Measurements from ENCODE around the gene RNF32. TPM values are rescaled to one million over a fixed set of nuclear protein-coding genes. Genes with fewer than 3 reads are reported as not detected.
"Not testable (repeated sequence)": the region's sequence is repeated elsewhere in the genome, so short reads cannot be mapped to it uniquely, and the experiment has no call there.

Gene RNF32
- polyA plus RNA-seq, 6 donors from 2014 or later, result 1.3 to 3.4 (median 2.8) TPM; not detected in 1

- ATAC-seq (ENCODE audit: low read depth in 2 of 2) (no peak), DNase-seq (no peak)
- peaks cover 0 to 7% (median 0%) of the 10 kb centered on the region in 3 donors for H3K27me3 Mint-ChIP-seq
- H3K4me3 Mint-ChIP-seq, result peak overlapping the region in 6 of 8 donors; percentile 53 to 94 (median 84)
- peaks cover 16 to 30% (median 22%) of the 10 kb centered on the region in 3 donors for H3K4me1 Mint-ChIP-seq
- H3K27ac Mint-ChIP-seq, result peak overlapping the region in 1 of 6 donors; percentile 82
- peaks cover 0 to 6% of the 10 kb centered on the region in 2 donors for H3K36me3 Mint-ChIP-seq
- peaks cover 0 to 6% (median 0%) of the 10 kb centered on the region in 7 donors for H3K9me3 Mint-ChIP-seq
These were observed 2.0 kb upstream of the RNF32 start for GRCh38 chr7:156638443-156639077.

GRCh38 chr7:156639426-156640256, 933 bp upstream of the RNF32 start:
- Mint-ChIP-seq H3K27ac (peak overlapping the region; percentile 92 to 98 (median 95)), H3K4me3 (peak overlapping the region; percentile 81 to 94 (median 90)), H3K4me1 (peaks cover 16 to 26% (median 22%) of the 10 kb centered on the region in 3 donors), H3K36me3 (peaks cover 0 to 6% of the 10 kb centered on the region in 2 donors), H3K9me3 (peaks cover 0 to 6% (median 0%) of the 10 kb centered on the region in 7 donors), H3K27me3 (peaks cover 0 to 14% (median 0%) of the 10 kb centered on the region in 3 donors)
- DNase-seq (no peak), ATAC-seq (ENCODE audit: low read depth in 2 of 2) (no peak)

- Mint-ChIP-seq H3K4me1 (peaks cover 13 to 25% (median 22%) of the 10 kb centered on the region in 3 donors), H3K36me3 (peaks cover 0 to 6% of the 10 kb centered on the region in 2 donors), H3K4me3 (peak overlapping the region; percentile 81 to 96 (median 92)), H3K27ac (peak overlapping the region; percentile 93 to 99 (median 96)), H3K9me3 (peaks cover 0 to 6% (median 0%) of the 10 kb centered on the region in 7 donors), H3K27me3 (peaks cover 0 to 16% (median 5%) of the 10 kb centered on the region in 3 donors)
- ATAC-seq (ENCODE audit: low read depth in 2 of 2) (peak; percentile 59 to 64), DNase-seq (no peak)
These were observed 443 bp downstream of the RNF32 start for GRCh38 chr7:156640949-156641485.

- ATAC-seq (ENCODE audit: low read depth in 2 of 2) (no peak), DNase-seq (no peak)
- peaks cover 0 to 3% of the 10 kb centered on the region in 2 donors for H3K36me3 Mint-ChIP-seq
- no peak overlapping the region for H3K27ac Mint-ChIP-seq
- H3K4me1 Mint-ChIP-seq, result peaks cover 11 to 22% (median 22%) of the 10 kb centered on the region in 3 donors
- H3K27me3 Mint-ChIP-seq, result peaks cover 0 to 19% (median 8%) of the 10 kb centered on the region in 3 donors
- peaks cover 0 to 8% (median 0%) of the 10 kb centered on the region in 7 donors for H3K9me3 Mint-ChIP-seq
- H3K4me3 Mint-ChIP-seq, result peak overlapping the region in 2 of 8 donors; percentile 3 to 82
These were observed 1.9 kb downstream of the RNF32 start for GRCh38 chr7:156642306-156643045.

- H3K4me1 Mint-ChIP-seq; DNase-seq; H3K9me3 Mint-ChIP-seq; ATAC-seq (ENCODE audit: low read depth in 2 of 2); H3K4me3 Mint-ChIP-seq; H3K27ac Mint-ChIP-seq; H3K36me3 Mint-ChIP-seq: not testable (repeated sequence)
- H3K27me3 Mint-ChIP-seq, result peaks cover 31 to 63% (median 40%) of the 10 kb centered on the region in 3 donors
These were observed 6.8 kb downstream of the RNF32 start for GRCh38 chr7:156647330-156647729.

GRCh38 chr7:156650042-156650441, 9.5 kb downstream of the RNF32 start:
- Mint-ChIP-seq H3K4me1 (no peaks in the 10 kb centered on the region), H3K27ac (peak overlapping the region in 1 of 6 donors; percentile 68), H3K36me3 (peaks cover 0 to 7% of the 10 kb centered on the region in 2 donors), H3K9me3 (peaks cover 0 to 4% (median 0%) of the 10 kb centered on the region in 7 donors), H3K4me3 (no peak overlapping the region), H3K27me3 (peaks cover 31 to 51% (median 41%) of the 10 kb centered on the region in 3 donors)
- no peak for ATAC-seq (ENCODE audit: low read depth in 2 of 2)
- DNase-seq, result no peak

- ATAC-seq (ENCODE audit: low read depth in 2 of 2), result no peak
- H3K36me3 Mint-ChIP-seq, result peaks cover 0 to 7% of the 10 kb centered on the region in 2 donors
- peaks cover 0 to 4% (median 0%) of the 10 kb centered on the region in 7 donors for H3K9me3 Mint-ChIP-seq
- DNase-seq, result no peak
- H3K27ac Mint-ChIP-seq, result no peak overlapping the region
- peaks cover 31 to 51% (median 36%) of the 10 kb centered on the region in 3 donors for H3K27me3 Mint-ChIP-seq
- no peaks in the 10 kb centered on the region for H3K4me1 Mint-ChIP-seq
- no peak overlapping the region for H3K4me3 Mint-ChIP-seq
These were observed 10.9 kb downstream of the RNF32 start for GRCh38 chr7:156651474-156651873.

GRCh38 chr7:156652886-156653568, 12.5 kb downstream of the RNF32 start:
- ATAC-seq (ENCODE audit: low read depth in 2 of 2) (no peak), DNase-seq (no peak)
- H3K27ac Mint-ChIP-seq, result no peak overlapping the region
- H3K4me3 Mint-ChIP-seq, result no peak overlapping the region
- H3K36me3 Mint-ChIP-seq, result peaks cover 0 to 2% of the 10 kb centered on the region in 2 donors
- H3K27me3 Mint-ChIP-seq, result peaks cover 31 to 42% (median 34%) of the 10 kb centered on the region in 3 donors
- H3K4me1 Mint-ChIP-seq, result no peaks in the 10 kb centered on the region
- H3K9me3 Mint-ChIP-seq, result no peaks in the 10 kb centered on the region

- ATAC-seq (ENCODE audit: low read depth in 2 of 2) (no peak), DNase-seq (no peak)
- no peaks in the 10 kb centered on the region for H3K9me3 Mint-ChIP-seq
- H3K27ac Mint-ChIP-seq, result peak overlapping the region in 1 of 6 donors; percentile 57
- H3K4me3 Mint-ChIP-seq, result no peak overlapping the region
- no peaks in the 10 kb centered on the region for H3K4me1 Mint-ChIP-seq
- H3K27me3 Mint-ChIP-seq, result peaks cover 20 to 26% (median 22%) of the 10 kb centered on the region in 3 donors
- H3K36me3 Mint-ChIP-seq, result no peaks in the 10 kb centered on the region
These were observed 14.1 kb downstream of the RNF32 start for GRCh38 chr7:156654511-156655234.

GRCh38 chr7:156655251-156655650, 14.7 kb downstream of the RNF32 start:
- H3K4me3 Mint-ChIP-seq, result no peak overlapping the region
- DNase-seq (no peak), ATAC-seq (ENCODE audit: low read depth in 2 of 2) (no peak)
- peaks cover 14 to 20% (median 18%) of the 10 kb centered on the region in 3 donors for H3K27me3 Mint-ChIP-seq
- peaks cover 0 to 3% (median 0%) of the 10 kb centered on the region in 3 donors for H3K4me1 Mint-ChIP-seq
- no peaks in the 10 kb centered on the region for H3K36me3 Mint-ChIP-seq
- no peaks in the 10 kb centered on the region for H3K9me3 Mint-ChIP-seq
- H3K27ac Mint-ChIP-seq, result no peak overlapping the region

- peaks cover 0 to 3% (median 0%) of the 10 kb centered on the region in 3 donors for H3K4me1 Mint-ChIP-seq
- DNase-seq (no peak), ATAC-seq (ENCODE audit: low read depth in 2 of 2) (no peak)
- H3K27me3 Mint-ChIP-seq, result peaks cover 7 to 13% (median 11%) of the 10 kb centered on the region in 3 donors
- no peak overlapping the region for H3K4me3 Mint-ChIP-seq
- H3K9me3 Mint-ChIP-seq, result no peaks in the 10 kb centered on the region
- H3K36me3 Mint-ChIP-seq, result no peaks in the 10 kb centered on the region
- H3K27ac Mint-ChIP-seq, result no peak overlapping the region
These were observed 15.4 kb downstream of the RNF32 start for GRCh38 chr7:156655983-156656382.

- Mint-ChIP-seq H3K27me3 (peaks cover 7 to 11% (median 10%) of the 10 kb centered on the region in 3 donors), H3K36me3 (no peaks in the 10 kb centered on the region), H3K4me1 (peaks cover 0 to 3% (median 0%) of the 10 kb centered on the region in 3 donors), H3K4me3 (no peak overlapping the region), H3K9me3 (no peaks in the 10 kb centered on the region), H3K27ac (no peak overlapping the region)
- ATAC-seq (ENCODE audit: low read depth in 2 of 2) (no peak), DNase-seq (no peak)
These were observed 16.0 kb downstream of the RNF32 start for GRCh38 chr7:156656598-156656997.
